Hematopoietic multipotent progenitor cell treated with erythropoietin and hydrocortisone succinate and interleukin-3 and kit ligand, for 8 days (in vitro differentiated cells): ENCODE data around the gene PROM1.

ENCODE experiments used
- DNase-seq: peaks from one replicate; pipeline ENCODE4 v3.0.0-alpha.2; 2015

Gene PROM1

DNA sequence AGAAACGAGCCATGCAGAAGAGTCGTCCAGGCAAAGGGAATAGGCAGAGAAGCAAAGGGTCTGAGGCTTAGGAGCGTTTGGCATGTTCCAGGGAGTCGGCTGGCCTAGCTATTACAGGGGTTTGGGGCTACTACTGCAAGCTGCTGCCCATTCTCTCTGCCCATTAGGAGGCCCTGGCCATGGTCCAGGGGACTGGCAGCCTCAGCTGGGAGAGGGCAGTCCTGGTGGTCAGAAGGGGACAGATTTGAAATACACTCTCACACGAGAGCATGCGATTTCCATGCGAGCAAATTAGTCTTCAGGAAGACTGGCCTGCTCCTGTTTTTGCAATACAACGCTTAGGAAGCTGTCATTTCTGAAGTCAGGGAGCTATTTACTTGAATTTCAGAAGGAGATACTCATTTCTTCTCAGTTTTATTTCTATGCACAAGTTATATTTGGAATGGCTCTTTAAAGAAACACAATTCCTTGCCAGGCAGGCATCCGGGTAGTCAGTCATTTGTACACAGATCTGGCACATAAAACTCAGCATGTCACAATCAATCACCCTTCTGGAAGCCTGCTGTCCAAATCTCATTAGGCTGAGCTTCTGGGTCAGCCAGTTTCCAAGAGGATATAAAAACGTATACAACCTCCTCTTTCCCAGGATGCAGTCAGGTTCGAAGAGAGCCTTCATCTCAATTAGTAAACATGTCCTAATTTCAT, 27.0 kb downstream of the PROM1 start:
- DNase-seq: no peak

DNA sequence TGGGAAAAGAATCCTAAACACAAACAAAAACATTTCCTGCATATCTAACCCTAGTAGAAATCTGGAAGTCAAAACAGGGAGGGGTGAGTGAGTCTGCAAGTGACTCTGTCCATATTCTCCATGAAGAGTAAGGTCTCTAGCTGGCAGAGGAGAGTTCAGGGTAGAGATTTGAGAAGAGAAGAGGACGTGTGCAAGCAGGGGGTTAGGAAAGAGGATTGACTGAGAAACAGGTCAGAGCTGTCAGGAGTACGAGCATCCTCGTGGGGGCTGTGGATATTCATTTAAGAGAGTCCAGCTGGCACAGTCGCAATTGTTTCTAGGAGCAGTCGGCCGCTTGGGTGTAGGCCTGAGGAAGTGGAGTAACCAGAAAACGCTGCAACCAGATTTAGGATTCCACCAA, 27.9 kb downstream of the PROM1 start:
- DNase-seq: no peak

DNA sequence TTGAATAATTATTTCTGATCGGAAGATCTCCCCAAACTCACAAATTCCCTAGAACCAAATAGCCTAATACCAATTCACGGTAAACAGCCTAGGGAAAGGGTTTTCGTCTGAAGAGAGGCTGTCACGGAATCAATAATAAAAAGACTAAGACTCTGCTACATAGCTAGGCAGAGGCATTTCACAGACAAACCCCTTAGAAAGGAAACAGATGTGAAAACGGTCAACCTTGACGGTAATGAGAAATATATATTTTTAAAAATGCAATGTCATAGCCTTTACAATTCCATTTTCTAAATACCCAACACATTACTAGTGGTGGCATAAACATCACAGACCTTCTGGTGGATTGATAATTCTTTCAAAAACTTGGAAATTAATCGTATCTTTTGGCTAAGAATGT, 28.4 kb downstream of the PROM1 start:
- DNase-seq: no peak

DNA sequence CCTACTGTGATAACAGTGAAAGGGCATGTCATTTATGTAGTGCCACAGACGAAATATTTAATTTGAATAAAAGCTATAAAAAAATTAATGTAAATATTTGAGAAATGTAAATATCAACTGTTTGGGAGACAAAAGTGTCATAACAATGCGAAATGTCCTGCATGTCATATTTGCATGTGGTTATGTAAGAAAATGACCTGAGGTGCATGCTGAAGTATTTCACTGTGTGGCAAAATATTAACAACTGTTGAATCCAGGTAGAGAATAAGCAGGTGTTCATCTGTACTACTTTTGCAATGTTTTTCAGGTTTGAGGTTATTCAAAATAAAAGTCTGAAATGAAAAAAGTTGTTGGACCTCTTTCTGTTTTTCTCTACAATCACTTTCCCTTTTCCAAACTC, 30.9 kb downstream of the PROM1 start:
- DNase-seq: no peak

DNA sequence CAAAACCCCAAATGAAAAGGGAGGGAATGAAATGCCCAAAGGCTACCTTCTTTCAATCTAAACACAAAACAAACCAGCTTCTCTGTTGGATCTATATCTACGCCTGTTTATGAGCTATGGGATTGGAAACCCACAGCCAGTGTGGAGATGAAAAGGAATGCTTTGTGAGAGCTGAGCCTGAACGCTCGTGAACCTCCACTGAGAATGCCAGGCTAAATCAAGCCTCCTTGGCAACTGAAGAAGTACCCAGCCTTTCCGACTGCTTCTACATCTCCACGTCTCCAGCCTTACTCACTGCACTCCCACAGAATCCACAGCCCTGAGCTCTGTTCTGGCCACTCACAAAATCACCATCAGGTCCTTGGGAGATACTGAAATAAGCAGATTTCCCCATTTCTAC, 31.8 kb downstream of the PROM1 start:
- no peak for DNase-seq

DNA sequence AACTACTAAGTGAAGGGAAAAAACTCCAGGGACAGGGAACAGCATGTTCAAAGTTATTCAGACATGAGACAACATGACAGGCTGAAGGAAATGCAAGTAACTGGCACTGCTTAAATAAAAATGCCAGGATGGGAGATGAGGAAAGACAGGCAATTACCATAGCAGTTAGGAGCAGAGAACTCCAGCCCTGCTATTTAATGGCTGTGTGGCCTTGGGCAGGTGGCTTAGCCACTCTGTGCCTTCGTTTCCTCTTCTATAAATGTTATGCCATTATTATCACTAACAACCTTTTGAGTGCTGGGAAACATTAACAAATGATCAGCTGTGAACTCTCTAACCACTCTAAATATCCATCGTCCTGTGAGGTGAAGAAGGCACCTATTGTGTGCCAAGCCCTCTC, 32.7 kb downstream of the PROM1 start:
- no peak for DNase-seq

DNA sequence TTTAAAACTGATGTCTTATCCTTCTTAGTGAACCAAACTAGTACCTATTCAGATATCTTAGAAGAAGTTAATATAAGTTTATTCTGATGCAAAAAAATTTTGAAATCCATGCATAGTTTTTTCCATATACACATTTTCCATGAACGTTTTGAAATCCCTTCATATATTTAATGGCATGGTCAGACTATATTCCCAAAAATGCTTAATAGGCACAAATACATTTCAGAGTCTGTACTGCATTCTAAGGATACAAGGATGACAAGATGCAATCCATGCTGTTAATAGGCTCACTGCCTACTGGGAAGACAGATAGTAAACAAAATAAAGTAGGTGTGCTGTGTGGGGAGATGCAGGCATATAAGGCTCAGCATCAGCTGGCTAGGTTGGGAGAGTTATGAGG, 33.2 kb downstream of the PROM1 start:
- no peak for DNase-seq

DNA sequence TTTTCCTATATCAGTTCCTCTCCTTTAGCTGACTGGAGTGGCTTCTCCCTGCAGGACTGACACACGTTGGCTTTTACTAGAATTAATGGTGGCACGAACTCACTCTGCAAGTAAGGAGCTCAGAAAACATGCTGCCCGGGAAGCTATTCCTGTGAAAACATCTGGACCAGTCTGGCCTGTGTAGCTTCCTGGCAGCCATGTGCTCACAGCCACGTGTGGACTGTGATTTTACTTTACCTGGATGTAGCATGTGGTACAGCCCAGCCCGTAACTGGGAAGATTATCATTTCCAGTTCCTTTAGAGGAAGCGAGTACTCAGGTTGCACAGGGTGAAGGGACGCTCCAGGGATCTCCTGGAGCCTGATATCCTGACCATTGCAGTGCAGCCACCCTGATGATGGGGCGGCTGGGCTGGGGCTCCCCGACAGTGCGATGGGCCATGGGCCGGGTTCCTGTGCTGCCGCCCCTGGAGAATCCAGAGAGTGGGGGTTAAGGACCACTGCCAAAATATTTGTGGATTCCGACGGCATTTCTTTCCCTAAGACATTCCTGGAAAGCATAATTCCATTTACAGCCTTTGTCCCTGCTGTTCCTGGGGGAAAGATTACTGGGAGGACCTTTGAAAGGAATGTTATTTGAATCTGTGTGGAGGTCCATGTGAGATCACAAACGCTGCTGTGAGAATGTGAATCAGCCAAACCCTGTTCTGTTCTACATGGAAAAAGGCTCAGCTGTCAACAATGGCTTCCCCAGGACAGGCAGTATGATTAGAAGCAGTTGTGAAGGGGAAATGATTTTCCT, 35.0 kb downstream of the PROM1 start:
- no peak for DNase-seq

DNA sequence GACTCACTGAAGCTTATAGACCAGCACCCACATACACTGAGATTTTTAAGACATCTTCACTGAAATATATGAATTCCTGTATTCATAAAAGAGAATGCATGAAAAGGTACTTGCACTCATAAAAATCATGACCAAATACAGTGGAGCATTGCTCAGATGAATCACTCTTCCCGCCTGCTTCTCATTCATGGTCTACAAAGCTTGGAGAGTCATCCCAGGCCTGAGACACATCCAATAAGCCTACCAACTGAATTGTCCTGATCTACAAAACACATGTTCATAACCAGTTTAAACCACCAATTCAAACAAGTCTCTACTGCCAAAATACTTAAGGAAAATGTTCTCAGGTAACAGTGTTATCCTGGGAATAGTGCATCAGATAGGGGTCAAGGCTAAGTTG, 38.1 kb downstream of the PROM1 start:
- no peak for DNase-seq

DNA sequence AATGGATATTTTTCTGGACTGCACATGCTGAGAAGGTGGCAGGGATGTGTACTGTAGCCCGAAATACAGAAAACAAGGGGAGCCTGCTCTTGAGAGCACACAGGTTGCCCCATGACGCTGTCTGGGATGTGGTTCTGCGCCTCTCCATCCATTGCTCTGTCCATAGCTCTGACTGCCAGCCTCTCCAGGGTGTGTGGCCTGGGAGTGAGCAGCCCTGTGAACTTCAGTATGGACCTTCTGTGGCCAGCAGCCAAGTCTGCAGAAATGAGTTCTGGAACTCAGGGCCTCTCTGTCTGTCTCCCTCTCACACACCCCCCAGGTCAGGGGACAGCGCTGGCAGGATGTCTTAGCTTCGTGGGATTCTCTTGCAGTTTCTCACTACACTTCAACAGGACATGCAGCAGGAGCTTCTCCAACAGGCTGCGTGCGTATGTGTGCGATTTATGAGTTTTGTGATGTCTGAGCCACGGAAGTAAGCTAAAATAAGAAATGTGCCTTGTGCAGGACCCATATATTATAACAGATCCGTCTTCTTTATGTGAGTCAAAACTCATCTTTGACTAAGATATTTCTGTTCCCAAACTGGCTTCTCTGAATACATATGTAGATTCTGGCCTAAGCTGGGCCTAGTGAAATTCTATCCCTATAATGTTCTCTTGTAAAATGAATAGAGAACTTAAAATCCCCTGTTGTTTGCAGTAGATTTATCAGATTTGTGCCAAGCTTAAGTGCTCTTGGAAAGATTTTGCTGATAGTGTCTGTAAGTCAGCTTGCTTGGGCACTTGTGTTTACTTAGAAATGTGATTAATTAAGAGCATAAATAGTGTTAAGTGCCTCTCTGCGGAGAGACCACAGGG, 40.0 kb downstream of the PROM1 start:
- no peak for DNase-seq

DNA sequence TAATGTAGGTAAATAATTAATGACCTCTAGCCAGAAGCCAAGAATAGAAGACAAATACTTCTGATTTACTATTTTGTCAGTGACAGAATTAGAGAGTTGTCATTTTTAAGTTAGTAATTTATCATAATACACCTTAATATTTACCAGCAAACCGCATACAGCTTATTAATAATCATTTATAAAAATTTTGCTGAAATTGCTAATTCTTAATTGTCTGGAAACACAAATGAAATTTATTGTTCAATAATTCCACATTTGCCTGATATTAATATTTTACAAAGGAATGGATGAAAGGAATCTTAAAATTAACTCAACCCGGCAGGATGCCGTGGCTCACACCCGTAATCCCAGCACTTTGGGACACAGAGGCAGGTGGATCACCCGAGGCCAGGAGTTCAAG, 44.7 kb downstream of the PROM1 start:
- DNase-seq: no peak

DNA sequence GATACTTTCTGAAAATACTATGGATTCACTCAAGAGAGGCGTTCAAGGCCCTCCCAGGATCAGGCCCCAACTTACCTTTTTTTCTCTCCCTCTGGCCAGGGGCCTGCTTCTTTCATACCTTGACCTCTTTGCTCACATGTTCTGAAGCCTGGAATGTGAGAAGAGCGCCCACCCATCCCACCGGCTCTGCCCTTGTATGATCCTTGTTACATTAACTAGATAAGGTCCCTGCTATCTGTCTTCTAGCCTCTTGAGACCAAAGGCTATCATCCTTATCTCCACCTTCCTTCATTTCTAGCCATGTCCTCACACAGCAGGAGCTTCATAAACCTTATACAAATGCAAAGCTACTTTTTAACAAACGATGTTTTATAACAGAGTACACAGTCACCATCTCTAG, 45.9 kb downstream of the PROM1 start:
- no peak for DNase-seq

DNA sequence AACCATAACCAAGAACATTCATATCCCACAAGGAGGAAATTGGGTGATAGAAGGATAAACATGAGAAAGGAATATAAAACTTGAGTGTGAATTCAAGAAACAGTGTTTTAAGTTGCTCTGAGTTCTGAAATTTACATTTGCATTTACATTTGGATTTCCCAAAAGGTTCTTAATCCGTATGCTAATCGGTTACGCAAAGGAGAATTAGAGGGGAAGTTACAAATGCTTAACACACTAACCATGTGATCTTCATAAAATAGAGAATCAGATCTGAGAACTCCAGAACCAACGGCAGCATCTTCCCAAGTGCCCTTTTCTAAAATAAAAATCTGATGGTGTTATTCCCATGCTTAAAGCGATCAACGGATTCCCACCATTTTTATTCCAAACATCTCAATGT, 48.0 kb downstream of the PROM1 start:
- no peak for DNase-seq

DNA sequence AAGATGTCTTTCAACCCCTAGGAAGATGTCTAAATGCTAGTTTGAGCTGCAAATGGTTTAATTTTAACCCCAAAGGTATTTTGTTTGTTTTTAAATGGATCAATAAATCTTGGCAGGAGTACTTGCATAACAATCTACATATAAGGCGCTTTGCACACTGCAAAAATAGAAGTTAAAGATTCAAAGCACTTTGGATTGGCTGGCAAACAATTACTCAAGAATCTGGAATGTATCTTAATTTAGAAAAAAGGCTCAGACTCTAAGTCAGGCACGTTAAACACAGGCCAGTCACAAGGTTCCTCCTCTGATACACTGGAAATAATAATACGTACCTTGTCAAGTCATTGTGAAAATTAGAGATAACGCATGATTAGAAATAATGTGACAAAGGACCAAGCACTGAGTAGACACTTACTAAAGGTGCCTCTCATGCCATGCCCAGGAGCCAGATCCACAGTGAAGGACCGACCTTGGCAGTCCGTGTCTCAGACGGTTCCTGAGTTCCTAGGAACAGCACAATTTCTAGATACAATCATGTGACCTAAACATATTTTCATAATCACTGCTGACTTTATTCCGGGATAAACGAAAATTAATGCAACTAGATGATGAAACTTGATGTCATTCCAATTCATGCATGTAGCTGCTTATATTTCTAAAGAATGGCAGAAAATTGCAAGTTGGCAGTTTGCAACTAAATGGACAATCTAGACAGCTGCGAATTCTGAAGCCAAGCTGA, 49.6 kb downstream of the PROM1 start:
- no peak for DNase-seq

DNA sequence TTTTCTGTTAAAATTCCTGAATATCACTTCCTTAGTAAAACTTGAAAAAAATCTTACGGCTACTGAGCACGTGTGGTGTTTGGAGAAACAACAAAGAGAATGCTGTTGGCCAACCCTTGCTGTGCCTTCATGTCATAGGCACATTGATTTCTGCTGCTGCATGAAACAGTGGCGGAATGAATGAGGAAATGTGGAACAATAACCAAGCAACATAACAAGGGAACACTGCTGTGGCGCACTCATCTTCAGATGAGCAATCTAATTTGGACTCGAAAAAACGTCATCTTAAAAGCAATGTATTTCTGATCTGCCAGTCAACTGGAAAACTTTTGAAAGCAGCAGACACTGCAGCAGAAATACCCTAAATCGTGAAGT, 51.4 kb downstream of the PROM1 start:
- DNase-seq: no peak

DNA sequence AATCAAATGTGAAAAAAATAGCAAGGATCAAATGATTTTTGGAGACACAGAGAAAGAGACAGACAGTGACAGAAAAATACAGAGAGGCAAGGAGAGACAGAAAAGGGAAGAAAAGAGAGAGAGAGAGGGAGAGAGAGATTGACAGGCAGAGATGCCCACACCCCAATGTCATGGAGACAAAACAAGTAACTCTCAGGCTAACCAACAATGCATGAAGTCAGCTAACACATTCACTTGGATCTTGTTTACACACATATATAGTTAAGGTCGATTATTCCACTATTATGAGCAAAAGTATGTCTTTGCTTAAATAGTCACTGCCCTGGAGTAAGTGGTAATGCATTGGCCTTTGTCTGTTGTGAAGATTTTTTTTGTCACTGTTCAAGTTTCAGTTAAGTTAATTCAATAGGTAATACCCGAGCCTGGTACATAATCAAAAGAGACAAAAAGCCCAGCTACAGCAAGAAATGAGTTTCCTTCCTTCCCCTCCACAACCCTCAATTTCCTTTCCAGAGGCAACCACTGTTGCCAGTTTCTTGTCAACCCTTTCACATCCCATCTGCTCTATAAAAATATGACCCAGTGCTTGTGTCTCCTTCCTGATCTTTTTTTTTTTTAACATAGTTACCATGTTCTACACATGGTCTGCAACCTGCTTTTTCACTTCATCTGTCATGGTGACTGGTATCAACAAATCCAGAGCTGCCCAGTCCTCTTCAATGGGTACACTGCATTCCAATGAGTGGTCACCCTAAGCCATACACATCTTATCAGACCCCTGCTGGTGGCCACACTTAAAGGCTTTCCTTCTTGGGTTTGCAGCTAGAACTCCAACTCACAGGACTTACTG, 52.1 kb downstream of the PROM1 start:
- DNase-seq: no peak

DNA sequence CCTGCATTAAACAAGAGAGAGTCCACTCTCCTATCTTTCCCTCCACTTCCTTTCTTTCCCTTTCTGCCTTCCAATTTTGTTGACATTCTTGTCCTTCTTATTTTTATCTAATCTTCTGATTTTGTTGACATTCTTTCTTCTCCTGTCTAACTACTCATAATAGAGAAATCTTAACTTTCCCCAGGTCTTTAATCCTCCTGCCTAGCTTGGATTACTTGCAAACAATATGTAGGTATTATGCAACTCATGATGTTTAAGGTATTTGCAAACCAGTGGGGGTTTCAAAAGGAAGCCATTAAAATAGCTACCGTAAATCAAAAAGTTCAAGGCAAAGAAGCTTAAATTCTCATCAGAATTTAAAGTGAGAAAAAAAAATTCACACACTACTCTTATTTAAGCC, 53.9 kb downstream of the PROM1 start:
- DNase-seq: no peak

DNA sequence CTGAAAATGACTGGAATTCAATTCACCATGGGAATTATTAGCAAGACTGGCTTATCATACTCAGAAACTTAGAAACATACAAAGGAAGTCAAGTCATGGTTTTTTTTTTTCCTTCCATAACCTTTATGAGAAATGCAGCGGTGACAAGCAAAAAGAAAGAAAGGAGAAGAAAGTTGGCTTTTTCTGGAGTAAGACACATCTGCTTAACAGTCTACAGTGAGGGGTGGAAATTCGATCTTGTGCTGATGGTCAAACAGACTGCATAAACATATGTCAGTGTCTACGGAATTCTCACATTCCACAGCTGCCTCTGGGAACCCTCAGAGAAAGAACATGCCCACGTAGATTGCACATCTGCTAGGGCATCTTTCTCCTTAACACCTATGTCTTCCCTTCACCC, 54.6 kb downstream of the PROM1 start:
- DNase-seq: no peak

DNA sequence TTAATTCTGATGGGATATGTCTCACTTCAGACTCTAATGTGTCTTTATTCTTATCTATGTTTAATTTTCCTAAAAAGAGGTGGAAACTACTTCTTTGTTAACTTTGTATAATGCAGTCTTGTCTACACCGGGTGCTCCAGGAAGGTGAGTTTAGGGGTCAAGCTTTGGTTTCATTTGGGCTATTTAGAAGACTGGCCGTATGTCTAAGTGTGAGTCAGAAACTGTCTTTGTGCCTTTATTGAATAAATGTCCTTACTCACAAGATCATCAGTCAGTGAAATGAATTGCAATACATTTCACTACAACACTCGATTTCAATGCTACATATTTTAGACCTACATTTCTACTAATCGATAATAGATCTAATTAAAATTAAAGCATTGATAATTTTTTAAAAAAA, 56.2 kb downstream of the PROM1 start:
- no peak for DNase-seq

DNA sequence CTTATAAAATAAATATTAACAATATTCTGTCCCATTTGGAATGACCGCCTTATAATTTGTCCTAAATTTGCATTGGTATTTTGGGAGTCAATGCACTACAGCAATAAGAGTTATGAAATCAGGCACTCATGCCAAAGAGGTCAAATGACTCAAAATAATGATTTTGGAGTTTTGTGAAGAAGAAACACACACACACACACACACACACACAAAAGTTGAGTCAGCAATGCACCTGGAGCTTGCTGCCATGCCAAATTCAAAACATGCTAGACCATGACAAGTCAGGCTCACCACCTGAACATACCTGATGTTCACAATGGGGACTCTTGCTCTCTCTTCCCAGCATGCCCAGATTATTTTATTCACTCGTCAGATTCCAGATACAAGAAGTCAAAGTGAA, 56.7 kb downstream of the PROM1 start:
- DNase-seq: no peak

DNA sequence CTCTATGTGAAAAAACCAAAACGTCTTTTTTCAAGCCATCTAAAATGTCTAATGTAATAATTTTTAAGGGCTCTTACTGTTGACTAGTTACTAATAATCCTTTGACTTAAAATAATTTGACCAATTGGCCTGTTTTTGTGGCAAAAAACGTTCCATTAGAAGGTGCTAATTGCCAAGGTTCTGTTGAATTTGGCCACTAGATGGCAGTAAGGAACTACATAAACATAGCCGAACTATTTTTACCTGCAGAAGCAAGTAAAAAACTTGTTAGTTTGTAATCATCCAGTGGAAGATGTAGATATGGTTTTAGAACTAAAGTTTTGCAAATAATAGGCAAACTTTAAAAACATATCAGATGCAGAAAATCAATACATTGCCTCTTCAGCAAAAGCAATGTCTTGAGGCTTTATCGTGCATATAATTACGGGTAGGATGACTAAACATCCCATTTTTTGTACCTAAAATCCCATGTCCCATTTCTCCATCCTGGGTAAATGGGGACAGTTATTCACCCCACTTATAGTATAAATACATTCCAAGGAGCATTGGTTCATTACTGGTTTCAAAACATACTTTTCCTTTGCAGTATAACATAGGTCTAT, 57.6 kb downstream of the PROM1 start:
- peak; percentile 69 for DNase-seq

DNA sequence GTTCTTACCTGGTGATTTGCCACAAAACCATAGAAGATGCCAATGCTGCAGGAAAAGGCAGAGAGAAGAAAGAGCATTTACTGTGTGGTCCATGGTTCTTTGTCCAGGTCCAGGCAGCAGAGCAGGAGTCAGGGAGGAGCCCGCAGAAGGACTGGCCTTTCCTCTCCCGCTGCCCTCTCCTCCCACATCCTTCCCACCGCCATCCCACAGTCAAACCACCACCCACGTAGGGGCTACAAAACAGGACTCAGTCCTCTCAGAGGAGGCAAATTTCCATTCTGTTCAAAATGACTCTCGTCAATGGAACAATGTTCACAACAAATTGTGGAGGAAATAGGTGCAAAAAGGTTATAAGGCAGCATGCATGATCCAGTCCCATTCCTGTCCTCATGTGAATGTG, 58.6 kb downstream of the PROM1 start:
- no peak for DNase-seq
